Ishikawa (cell line): ENCODE data around the gene CCDC71.

Source experiments
- FOXM1 ChIP-seq: IDR thresholded peaks from 2 replicates; pipeline ENCODE4 v1.6.1; 2012; ENCODE audit warnings: low read depth, borderline replicate concordance
- NFIC ChIP-seq: IDR thresholded peaks from 2 replicates; pipeline ENCODE4 v1.6.1; 2012

The CCDC71 gene

DNA sequence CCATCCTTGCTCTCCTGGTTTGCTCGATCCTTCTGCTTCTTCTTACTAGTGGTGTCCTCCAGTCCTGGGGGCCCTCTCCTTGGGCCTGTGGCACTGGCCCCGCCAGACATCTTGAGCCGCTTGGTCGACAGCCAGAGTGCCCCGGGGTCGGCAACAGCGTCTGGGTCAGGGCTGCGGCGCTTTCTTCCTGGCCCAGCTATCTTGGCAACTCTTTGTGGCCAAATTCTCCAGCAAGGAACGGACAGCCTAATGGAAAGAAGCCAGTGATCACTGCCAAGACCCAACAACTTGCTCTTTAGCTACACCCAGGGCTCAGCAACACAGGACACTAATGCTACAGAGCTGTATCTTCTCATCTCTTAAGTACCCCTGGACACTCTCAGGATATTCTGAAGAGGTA is 47.1 kb downstream of the CCDC71 start:
- TF ChIP-seq NFIC (no peak), FOXM1 (no peak)
